OCI-LY7 (cell line): Measurements from ENCODE around the gene LEPROT. TPM values are rescaled to one million over a fixed set of nuclear protein-coding genes. Genes with fewer than 3 reads are reported as not detected.

ENCODE experiments used
- BruUV-seq: library from RNA; stranded (reverse); fragments of 400-500 nt; replicated peaks from 2 replicates; lab custom pipeline; 2021; lab: Mats Ljungman, UMichigan
- CTCF ChIA-PET: fragments of 300-600 bp; sonication (Branson Sonifier 250); formaldehyde crosslinking; loops from one replicate; lab custom pipeline; 2022; ENCODE audit warnings: antibody characterized with exemption; ENCODE audit not compliant: unreplicated experiment; lab: Charles Lee
- POLR2A ChIA-PET: fragments of 300-600 bp; sonication (Branson Sonifier 250); formaldehyde crosslinking; loops from one replicate; lab custom pipeline; 2022; ENCODE audit warnings: antibody characterized with exemption; lab: Charles Lee
- DNase-seq: peaks from one replicate; pipeline ENCODE4 v3.0.0-alpha.2; 2015; ENCODE audit warnings: low spot score
- H2AFZ ChIP-seq: fragments of 200-600 bp; sonication (generic), shearing (Covaris generic); 2 replicates; pipeline ENCODE4 v1.6.1; 2014; ENCODE audit warnings: mild to moderate bottlenecking, antibody characterized with exemption, low read length, moderate library complexity
- H3K27ac ChIP-seq: fragments of 200-600 bp; sonication (generic); 2 replicates; pipeline ENCODE4 v1.5.1; 2014; ENCODE audit warnings: mixed run types, low read depth, mild to moderate bottlenecking, moderate library complexity, low read length, inconsistent platforms; ENCODE audit not compliant: poor library complexity, severe bottlenecking
- H3K36me3 ChIP-seq: fragments of 200-600 bp; sonication (generic); 2 replicates; pipeline ENCODE4 v1.6.1; 2014; ENCODE audit warnings: mild to moderate bottlenecking, antibody characterized with exemption, low read length, moderate library complexity, mixed read lengths; ENCODE audit not compliant: insufficient read depth
- H3K4me1 ChIP-seq: fragments of 200-600 bp; sonication (generic); 2 replicates; pipeline ENCODE4 v1.5.1; 2014; ENCODE audit warnings: mild to moderate bottlenecking, low read length; ENCODE audit not compliant: insufficient read depth, poor library complexity, severe bottlenecking
- H3K4me2 ChIP-seq: fragments of 200-600 bp; sonication (generic); 2 replicates; pipeline ENCODE4 v1.6.1; 2014; ENCODE audit warnings: mild to moderate bottlenecking, low read length
- H3K4me3 ChIP-seq: fragments of 200-600 bp; sonication (generic); 2 replicates; pipeline ENCODE4 v1.5.1; 2014; ENCODE audit warnings: mild to moderate bottlenecking, low read depth, low read length; ENCODE audit not compliant: poor library complexity, severe bottlenecking
- H3K79me2 ChIP-seq: fragments of 200-600 bp; sonication (generic); 2 replicates; pipeline ENCODE4 v1.6.1; 2016; ENCODE audit warnings: low read depth, mild to moderate bottlenecking, low read length, moderate library complexity, mixed read lengths; ENCODE audit not compliant: insufficient read depth
- H3K9me2 ChIP-seq: fragments of 200-600 bp; sonication (generic); 2 replicates; pipeline ENCODE4 v1.6.1; 2016; ENCODE audit warnings: mild to moderate bottlenecking, low read length, mixed read lengths; ENCODE audit not compliant: insufficient read depth
- H3K9me3 ChIP-seq: fragments of 200-600 bp; sonication (generic); 2 replicates; pipeline ENCODE4 v1.6.1; 2014; ENCODE audit warnings: mild to moderate bottlenecking, mixed run types, low read length, mixed read lengths
- H4K20me1 ChIP-seq: fragments of 200-600 bp; sonication (generic); 2 replicates; pipeline ENCODE4 v1.6.1; 2014; ENCODE audit warnings: mild to moderate bottlenecking, antibody characterized with exemption, low read length, moderate library complexity, mixed read lengths; ENCODE audit not compliant: insufficient read depth
- EZH2phosphoT487 ChIP-seq: fragments of 200-600 bp; sonication (generic); IDR thresholded peaks from 2 replicates; pipeline ENCODE4 v1.6.1; 2018; ENCODE audit warnings: low read depth, borderline replicate concordance, mild to moderate bottlenecking, mixed run types, antibody characterized with exemption, low read length, moderate library complexity, mixed read lengths
- intact Hi-C: fragments of 100-400 bp; cut with micrococcal nuclease; formaldehyde crosslinking; loops from one replicate; pipeline ENCODE4 v1.10.0; 2022; ENCODE audit not compliant: unreplicated experiment
- total RNA-seq, 2 experiments: library from RNA; depleted of rRNA in 1 of 2; stranded (reverse); fragments of >200 nt in 1 of 2; shearing (Covaris generic) in 1 of 2; gene quantifications; 2 replicates each; pipeline ENCODE4 v1.2.3, GENCODE V29; 2014 to 2022
- TF ChIP-seq, protein P1 (sequence below): fragments of 200-600 bp; sonication (generic); conservative IDR thresholded peaks from 2 replicates; pipeline ENCODE4 v1.5.1; 2014; ENCODE audit warnings: mild to moderate bottlenecking, antibody characterized with exemption, low read length, moderate library complexity, mixed read lengths

Gene LEPROT
- total RNA-seq, 2 experiments from 2014 or later, result 14.5 to 22.7 TPM

GRCh38 chr1:65432918-65433317 lies 12.4 kb downstream of the LEPROT start:
- Histone ChIP-seq H3K4me2 (no peak overlapping the region), H3K4me1 (no peaks in the 10 kb centered on the region), H3K36me3 (peaks cover 27% of the 10 kb centered on the region), H3K9me3 (no peaks in the 10 kb centered on the region), H3K79me2 (no peaks in the 10 kb centered on the region), H2AFZ (no peak overlapping the region), H3K4me3 (no peak overlapping the region), H3K9me2 (no peaks in the 10 kb centered on the region), H3K27ac (no peak overlapping the region), H4K20me1 (no peaks in the 10 kb centered on the region)
- intact Hi-C loops, result loop anchor here (5.0 kb wide), 1 partner anchor 196 kb away; no protein-coding TSS in a partner anchor
- BruUV-seq, result no TSS peak
- POLR2A ChIA-PET, result no interaction called here
- no peak for DNase-seq
- TF ChIP-seq, protein P1, sequence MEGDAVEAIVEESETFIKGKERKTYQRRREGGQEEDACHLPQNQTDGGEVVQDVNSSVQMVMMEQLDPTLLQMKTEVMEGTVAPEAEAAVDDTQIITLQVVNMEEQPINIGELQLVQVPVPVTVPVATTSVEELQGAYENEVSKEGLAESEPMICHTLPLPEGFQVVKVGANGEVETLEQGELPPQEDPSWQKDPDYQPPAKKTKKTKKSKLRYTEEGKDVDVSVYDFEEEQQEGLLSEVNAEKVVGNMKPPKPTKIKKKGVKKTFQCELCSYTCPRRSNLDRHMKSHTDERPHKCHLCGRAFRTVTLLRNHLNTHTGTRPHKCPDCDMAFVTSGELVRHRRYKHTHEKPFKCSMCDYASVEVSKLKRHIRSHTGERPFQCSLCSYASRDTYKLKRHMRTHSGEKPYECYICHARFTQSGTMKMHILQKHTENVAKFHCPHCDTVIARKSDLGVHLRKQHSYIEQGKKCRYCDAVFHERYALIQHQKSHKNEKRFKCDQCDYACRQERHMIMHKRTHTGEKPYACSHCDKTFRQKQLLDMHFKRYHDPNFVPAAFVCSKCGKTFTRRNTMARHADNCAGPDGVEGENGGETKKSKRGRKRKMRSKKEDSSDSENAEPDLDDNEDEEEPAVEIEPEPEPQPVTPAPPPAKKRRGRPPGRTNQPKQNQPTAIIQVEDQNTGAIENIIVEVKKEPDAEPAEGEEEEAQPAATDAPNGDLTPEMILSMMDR, result no peak
- TF ChIP-seq EZH2phosphoT487, result no peak
- CTCF ChIA-PET, result no interaction called here

DNA sequence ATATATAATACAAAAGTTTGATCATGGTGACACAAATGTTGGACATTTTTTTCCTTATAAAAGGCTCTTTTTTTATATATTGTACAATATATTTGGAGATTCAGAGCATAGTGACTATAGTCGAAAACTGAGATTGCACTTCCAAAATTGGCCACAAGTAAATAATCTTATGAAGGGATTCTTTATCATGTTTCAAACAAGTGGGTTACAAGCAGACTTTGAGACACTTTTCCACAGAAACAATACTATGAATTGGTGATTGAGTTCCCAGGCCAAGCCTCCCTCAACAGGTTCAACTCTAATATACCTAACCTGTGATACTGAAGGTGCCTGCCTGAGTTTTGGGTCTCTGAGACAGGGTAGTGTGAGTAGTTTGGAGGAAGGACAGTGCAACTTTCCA lies 13.8 kb downstream of the LEPROT start:
- H3K36me3 ChIP-seq, result peaks cover 27% of the 10 kb centered on the region; the same call in 1 of the 2 replicates
- CTCF ChIA-PET, result no interaction called here

GRCh38 chr1:65434760-65435159 lies 14.3 kb downstream of the LEPROT start:
- ChIA-PET CTCF (no interaction called here), POLR2A (interaction anchor here (0.8 kb wide), 1 partner anchor 16 kb away, joined by 4 read pairs; no protein-coding TSS in a partner anchor)

More for the DNA sequence above, 13.8 kb downstream of the LEPROT start:
- no peak for DNase-seq
- POLR2A ChIA-PET, result interaction anchor here (0.8 kb wide), 2 partner anchors 15 to 192 kb away, joined by 4 read pairs; no protein-coding TSS in a partner anchor
- Histone ChIP-seq H3K27ac (no peak overlapping the region), H3K9me2 (no peaks in the 10 kb centered on the region), H3K9me3 (no peaks in the 10 kb centered on the region), H3K4me3 (no peak overlapping the region), H3K4me1 (no peaks in the 10 kb centered on the region), H2AFZ (no peak overlapping the region), H4K20me1 (no peaks in the 10 kb centered on the region), H3K4me2 (no peak overlapping the region), H3K79me2 (no peaks in the 10 kb centered on the region)
- intact Hi-C loops, result loop anchor here (5.0 kb wide), 1 partner anchor 197 kb away; no protein-coding TSS in a partner anchor
- no TSS peak for BruUV-seq
- TF ChIP-seq, protein P1, result 0 out of 2 replicates have a peak, but pooled peaks have one; percentile 24
- no peak for TF ChIP-seq EZH2phosphoT487

More at GRCh38 chr1:65434760-65435159, 14.3 kb downstream of the LEPROT start:
- Histone ChIP-seq H3K79me2 (no peaks in the 10 kb centered on the region), H2AFZ (no peak overlapping the region), H3K4me2 (no peak overlapping the region), H4K20me1 (no peaks in the 10 kb centered on the region), H3K9me2 (no peaks in the 10 kb centered on the region), H3K9me3 (no peaks in the 10 kb centered on the region), H3K4me3 (no peak overlapping the region), H3K27ac (no peak overlapping the region), H3K36me3 (peaks cover 25% of the 10 kb centered on the region; the same call in 1 of the 2 replicates), H3K4me1 (no peaks in the 10 kb centered on the region)
- intact Hi-C loops, result loop anchor here (5.0 kb wide), 1 partner anchor 197 kb away; no protein-coding TSS in a partner anchor
- TF ChIP-seq, protein P1, result no peak
- no peak for TF ChIP-seq EZH2phosphoT487
- BruUV-seq, result no TSS peak
- DNase-seq, result no peak
